GM04503 (cell line): ENCODE data around the gene FAM9A.
"Not testable (repeated sequence)": the region's sequence is repeated elsewhere in the genome, so short reads cannot be mapped to it uniquely, and the experiment has no call there.

Experiments used
- DNase-seq: peaks from one replicate; pipeline ENCODE4 v3.0.0-alpha.2; 2012; ENCODE audit warnings: low read depth

Gene FAM9A

GRCh38 chrX:8803326-8803725 lies 2.1 kb upstream of the FAM9A start:
- DNase-seq: no peak

DNA sequence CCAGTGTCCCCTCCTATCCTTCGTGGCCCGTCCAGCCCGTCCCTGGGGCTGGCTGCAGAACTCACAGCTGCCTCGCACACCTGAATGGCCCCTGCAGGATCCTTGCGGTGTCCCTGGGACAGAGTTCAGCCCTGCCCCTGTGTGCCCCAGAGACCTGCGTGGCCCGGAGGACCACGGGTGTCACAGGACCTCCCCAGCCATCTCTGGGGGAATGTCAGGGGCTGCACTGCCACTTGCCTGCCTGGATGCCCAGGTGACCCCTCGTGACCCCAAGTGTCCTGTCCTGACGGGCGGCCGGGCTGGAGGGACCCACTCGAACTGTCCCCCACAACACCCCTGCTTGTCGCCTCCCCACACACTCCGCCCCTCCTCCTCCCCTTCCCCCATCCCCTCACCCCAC lies 832 bp downstream of the FAM9A start:
- DNase-seq: not testable (repeated sequence)

DNA sequence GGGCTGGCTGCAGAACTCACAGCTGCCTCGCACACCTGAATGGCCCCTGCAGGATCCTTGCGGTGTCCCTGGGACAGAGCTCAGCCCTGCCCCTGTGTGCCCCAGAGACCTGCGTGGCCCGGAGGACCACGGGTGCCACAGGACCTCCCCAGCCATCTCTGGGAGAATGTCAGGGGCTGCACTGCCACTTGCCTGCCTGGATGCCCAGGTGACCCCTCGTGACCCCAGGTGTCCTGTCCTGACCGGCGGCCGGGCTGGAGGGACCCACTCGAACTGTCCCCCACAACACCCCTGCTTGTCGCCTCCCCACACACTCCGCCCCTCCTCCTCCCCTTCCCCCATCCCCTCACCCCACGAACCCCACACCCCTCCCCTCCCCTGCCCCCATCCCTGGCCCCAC lies 1.9 kb downstream of the FAM9A start:
- DNase-seq: not testable (repeated sequence)

DNA sequence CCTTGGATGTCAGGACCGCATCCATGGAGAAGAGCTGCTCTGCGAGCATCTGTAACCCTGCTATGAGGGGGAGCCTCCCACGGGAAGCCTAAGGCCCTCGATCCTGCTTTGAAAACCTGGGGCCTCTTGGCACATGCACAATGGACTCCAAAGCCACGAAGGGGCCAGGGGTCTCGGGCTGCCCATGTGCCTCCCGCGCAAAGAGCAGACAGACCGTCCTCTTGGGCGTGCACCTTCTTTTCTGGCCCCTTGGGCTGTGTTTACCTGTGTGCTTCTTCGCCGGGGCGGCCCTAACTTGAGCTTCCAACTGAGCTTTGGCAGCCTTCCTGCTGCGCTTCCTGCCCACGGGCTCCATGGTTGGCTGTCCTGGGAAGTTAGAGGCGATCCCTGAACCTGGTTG lies 2.5 kb downstream of the FAM9A start:
- not testable (repeated sequence) for DNase-seq

GRCh38 chrX:8787119-8787518 lies 14.1 kb downstream of the FAM9A start:
- DNase-seq: not testable (repeated sequence)

- no peak for DNase-seq
Measured at GRCh38 chrX:8784162-8784561, 17.0 kb downstream of the FAM9A start.

DNA sequence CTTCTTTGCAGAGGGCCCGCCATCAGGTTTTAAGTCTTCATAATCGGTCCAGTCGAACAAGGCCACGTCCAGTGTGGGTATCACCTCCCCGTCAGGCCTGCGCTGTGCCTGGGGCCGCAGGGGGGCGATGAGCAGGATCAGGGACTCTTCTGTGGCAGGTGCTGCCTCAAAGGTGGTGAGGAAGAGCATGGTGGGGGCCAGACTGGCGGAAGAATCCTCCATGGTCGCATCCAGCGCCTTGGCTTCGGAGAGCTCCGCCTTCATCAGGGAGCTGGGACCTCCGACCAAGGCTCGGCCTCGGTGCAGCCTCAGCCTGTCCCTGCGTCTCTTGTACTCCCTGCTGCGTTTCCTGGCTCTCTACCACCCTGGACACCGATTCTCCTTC lies 17.5 kb downstream of the FAM9A start:
- DNase-seq: no peak

DNA sequence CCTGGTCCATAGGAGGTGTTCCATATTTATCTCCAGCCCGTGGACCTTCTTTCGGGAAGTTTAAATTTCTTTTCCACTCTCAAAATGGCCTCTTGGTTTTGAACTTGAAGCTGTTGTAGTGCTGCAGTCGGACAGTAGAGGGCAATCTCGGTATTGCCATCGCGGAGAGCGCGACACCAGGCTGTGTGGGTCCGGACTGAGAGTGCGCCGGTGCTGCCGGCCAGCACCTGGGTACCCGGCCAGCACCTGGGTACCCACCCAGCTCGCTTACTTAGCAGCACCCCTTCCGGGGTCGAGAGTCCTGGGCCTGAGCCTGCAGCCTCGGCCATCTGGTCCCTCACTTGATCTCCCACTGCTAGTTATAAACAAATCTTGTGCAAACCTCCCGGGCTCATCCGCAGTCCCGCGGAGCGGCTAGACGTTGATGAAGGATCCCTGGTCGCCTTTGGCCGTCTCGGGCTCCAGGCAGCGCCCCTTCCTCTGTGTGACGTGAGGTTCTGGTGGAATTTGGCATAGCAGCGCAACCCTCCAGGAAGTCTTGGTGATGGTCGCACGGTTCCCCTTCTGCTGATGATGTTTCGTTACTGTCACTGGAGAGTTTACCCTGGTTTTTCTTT lies 18.0 kb downstream of the FAM9A start:
- DNase-seq: no peak

- DNase-seq: no peak
Measured at GRCh38 chrX:8782595-8782994, 18.6 kb downstream of the FAM9A start.

DNA sequence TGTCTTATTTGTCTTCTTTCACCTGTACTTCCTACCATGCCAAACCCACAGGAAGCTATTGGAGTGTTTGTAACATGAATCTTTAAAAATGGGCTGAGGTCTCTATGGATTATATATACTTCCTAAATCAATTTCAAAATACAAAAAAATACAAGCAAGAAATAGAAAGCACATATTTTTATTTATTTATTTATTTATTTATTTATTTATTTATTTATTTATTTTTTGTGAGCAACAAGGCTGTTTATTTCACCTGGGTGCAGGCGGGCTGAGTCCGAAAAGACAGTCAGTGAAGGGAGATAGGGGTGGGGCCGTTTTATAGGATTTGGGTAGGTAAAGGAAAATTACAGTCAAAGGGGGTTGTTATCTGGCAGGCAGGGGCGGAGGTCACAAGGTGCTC lies 19.3 kb downstream of the FAM9A start:
- DNase-seq: not testable (repeated sequence)

DNA sequence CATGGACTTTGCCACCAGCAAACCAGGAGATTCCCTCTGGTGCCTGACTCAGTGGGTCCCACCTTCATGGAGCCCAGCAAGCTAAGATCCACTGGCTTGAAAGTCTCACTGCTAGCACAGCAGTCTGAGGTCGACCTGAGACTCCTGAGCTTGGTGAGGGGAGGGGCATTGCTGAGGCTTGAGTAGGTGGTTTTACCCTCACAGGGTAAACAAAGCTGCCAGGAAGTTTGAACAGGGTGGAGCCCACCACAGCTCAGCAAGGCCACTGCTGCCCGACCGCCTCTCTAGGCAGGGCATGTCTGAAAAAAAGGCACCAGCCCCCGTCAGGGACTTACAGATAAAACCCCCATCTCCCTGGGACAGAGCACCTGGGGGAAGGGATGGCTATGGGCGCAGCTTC lies 28.1 kb downstream of the FAM9A start:
- DNase-seq: no peak

- no peak for DNase-seq
Measured at GRCh38 chrX:8760021-8760420, 41.2 kb downstream of the FAM9A start.

DNA sequence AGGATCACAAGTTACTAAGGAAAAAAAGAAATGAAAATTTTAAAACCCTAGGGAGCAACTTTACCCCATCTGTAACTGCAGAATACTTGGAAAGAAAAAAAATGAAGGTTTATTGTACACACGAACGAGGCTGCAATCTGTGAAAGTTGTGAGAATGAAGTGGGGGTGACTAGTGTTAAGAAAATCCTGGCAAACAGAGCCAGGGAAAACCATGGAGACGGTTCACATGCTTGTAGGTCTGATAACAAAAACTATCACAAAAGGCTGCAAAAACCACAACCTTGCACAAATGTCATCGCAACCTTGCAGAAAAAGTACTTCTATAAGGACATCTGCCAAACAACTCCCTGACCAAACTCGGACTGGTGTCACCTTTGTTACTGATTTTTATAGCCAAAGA lies 42.5 kb downstream of the FAM9A start:
- DNase-seq: not testable (repeated sequence)

DNA sequence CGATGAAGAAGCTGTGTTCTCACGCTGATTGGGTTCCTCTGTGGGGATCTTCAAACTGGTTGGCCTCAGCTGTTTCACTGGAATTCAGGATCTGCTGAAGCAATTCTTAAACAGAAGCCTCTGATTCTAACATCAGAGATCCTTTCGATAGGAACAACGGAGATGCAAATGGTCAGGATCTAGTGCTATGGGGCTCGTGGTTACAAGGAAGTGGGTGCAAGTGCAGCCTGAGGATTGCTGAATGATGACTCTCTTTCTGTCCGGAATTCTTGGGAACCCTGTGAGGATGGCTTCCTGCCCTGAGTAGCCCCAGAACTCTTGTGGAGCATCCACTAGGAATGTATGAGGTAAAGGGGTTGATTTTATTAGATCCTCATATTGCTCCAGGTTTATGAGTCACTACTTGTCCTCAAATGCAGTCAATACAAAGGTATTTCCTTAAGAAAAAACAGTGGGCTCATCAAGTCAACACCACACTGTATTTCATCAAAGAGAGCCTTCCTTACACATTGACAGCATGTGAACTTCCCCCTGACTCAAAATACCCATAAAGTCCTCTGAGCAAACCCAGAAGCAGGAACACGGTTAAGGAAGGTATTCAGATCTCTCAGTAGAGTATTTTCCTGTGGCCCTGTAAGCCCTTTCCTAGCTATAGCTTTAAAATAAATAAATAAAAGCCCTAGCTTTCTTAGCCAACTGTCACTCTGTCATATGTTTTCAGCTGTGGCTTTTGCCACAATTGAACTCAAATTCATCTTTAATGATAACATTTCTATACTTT lies 43.4 kb downstream of the FAM9A start:
- DNase-seq: not testable (repeated sequence)

DNA sequence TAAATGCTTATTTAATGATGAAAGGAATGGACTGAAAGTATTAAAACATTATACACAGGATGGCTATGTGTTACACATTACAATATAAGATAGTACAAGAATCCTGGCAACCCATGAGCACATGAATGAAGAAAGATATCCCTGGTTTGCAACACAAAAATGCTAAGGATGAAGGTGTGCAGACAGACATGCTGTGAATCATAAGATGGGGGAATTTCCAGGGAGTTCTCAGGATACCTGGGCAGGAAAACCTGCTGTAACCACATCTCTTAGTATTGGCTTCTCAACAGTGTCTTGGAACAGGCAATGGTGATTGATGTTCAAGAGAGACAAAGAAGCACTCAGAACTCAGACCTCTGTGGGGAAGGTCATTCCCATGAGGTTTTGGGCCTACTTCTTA lies 45.4 kb downstream of the FAM9A start:
- no peak for DNase-seq

- no peak for DNase-seq
Measured at GRCh38 chrX:8755116-8755515, 46.1 kb downstream of the FAM9A start.

- DNase-seq: no peak
Measured at GRCh38 chrX:8749697-8750096, 51.5 kb downstream of the FAM9A start.

DNA sequence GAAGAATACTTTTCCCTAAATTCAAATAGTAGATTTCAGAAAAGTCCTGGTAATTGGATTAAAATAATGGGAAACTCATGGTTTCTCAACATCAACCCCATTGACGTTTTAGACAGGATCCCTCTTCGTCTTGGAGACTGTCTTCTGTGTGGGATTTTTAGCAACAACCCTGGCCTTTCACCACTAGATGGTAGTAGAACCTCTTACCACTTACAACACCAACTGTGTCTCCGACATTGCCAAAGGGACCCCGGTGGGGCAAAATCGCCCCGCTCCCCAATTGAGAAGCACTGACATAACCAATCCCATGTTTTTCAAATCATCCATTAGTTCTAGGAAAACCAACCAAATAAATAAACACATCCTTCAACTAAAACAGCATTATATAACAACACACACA lies 52.3 kb downstream of the FAM9A start:
- no peak for DNase-seq

GRCh38 chrX:8743126-8743732 lies 58.0 kb downstream of the FAM9A start:
- no peak for DNase-seq

DNA sequence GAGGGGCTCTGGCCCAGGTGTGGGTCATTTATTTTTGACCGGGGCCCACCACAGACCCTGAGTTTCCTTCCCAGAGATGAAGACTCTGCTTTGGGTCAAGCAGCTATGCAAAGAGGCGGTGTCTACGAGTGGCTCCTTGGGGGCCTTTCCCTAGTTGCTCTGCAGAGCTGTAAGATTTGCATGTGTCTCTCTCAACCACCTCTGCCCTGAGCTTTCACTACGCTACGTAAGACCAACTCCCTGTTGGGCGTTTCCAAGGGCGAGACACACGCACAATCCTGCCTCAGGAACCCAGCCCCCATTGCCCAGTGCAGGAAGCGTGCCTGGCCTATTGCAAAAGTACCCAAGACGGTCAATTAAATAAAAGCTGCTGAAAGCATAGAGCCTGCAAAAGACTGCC lies 59.2 kb downstream of the FAM9A start:
- no peak for DNase-seq
